ENCODE results near the gene FRY.

- TF ChIP-seq CTCF (IDR thresholded peaks at IDR 0.05) (no peak), POLR2AphosphoS5 (IDR thresholded peaks at IDR 0.05) (no peak), POLR2A (IDR thresholded peaks at IDR 0.05) (no peak)
These were observed 246.3 kb downstream of the FRY start for GRCh38 chr13:32277839-32278238.
